GM18907 (cell line): ENCODE results near the gene PARP15.
A peak's percentile ranks its signal among the peaks of the same experiment; 100 is the strongest.

Experiments
- ATAC-seq: cut with Tn5 transposase; IDR thresholded peaks from one replicate; pipeline ENCODE4 v1.9.1; 2021; ENCODE audit warnings: mild to moderate bottlenecking, moderate library complexity; ENCODE audit not compliant: unreplicated experiment

The PARP15 gene

GRCh38 chr3:122568755-122569154, 8.7 kb upstream of the PARP15 start:
- no peak for ATAC-seq

GRCh38 chr3:122572940-122573412, 4.5 kb upstream of the PARP15 start:
- no peak for ATAC-seq

- peak; percentile 87 for ATAC-seq
These were observed 1.1 kb upstream of the PARP15 start for GRCh38 chr3:122576174-122576940.

- no peak for ATAC-seq
These were observed 755 bp downstream of the PARP15 start for GRCh38 chr3:122578069-122578740.

GRCh38 chr3:122580470-122580869, 3.0 kb downstream of the PARP15 start:
- ATAC-seq, result no peak

GRCh38 chr3:122581622-122582021, 4.2 kb downstream of the PARP15 start:
- no peak for ATAC-seq

- ATAC-seq, result no peak
These were observed 4.9 kb downstream of the PARP15 start for GRCh38 chr3:122582390-122582789.

- ATAC-seq, result no peak
These were observed 8.6 kb downstream of the PARP15 start for GRCh38 chr3:122586098-122586497.

- ATAC-seq, result no peak
These were observed 9.5 kb downstream of the PARP15 start for GRCh38 chr3:122586773-122587485.

- ATAC-seq, result no peak
These were observed 10.1 kb downstream of the PARP15 start for GRCh38 chr3:122587572-122587971.

- no peak for ATAC-seq
These were observed 11.8 kb downstream of the PARP15 start for GRCh38 chr3:122589297-122589696.

GRCh38 chr3:122590610-122591009, 13.2 kb downstream of the PARP15 start:
- no peak for ATAC-seq

- ATAC-seq, result no peak
These were observed 16.6 kb downstream of the PARP15 start for GRCh38 chr3:122594025-122594424.

- ATAC-seq, result no peak
These were observed 20.7 kb downstream of the PARP15 start for GRCh38 chr3:122598151-122598550.

GRCh38 chr3:122598556-122598955, 21.1 kb downstream of the PARP15 start:
- ATAC-seq, result no peak

GRCh38 chr3:122602011-122602710, 24.7 kb downstream of the PARP15 start:
- ATAC-seq, result no peak

GRCh38 chr3:122603056-122603455, 25.6 kb downstream of the PARP15 start:
- ATAC-seq, result no peak

- ATAC-seq, result no peak
These were observed 28.9 kb downstream of the PARP15 start for GRCh38 chr3:122606330-122606729.

GRCh38 chr3:122608916-122609315, 31.5 kb downstream of the PARP15 start:
- no peak for ATAC-seq

GRCh38 chr3:122609798-122610559, 32.5 kb downstream of the PARP15 start:
- peak; percentile 93 for ATAC-seq
